ENCODE measurements around the gene WDR37. TPM values are rescaled to one million over a fixed set of nuclear protein-coding genes. Genes with fewer than 3 reads are reported as not detected.
"Not testable (repeated sequence)": the region's sequence is repeated elsewhere in the genome, so short reads cannot be mapped to it uniquely, and the experiment has no call there.

The WDR37 gene
- polyA plus RNA-seq, 1 experiment = 16.0 TPM

DNA sequence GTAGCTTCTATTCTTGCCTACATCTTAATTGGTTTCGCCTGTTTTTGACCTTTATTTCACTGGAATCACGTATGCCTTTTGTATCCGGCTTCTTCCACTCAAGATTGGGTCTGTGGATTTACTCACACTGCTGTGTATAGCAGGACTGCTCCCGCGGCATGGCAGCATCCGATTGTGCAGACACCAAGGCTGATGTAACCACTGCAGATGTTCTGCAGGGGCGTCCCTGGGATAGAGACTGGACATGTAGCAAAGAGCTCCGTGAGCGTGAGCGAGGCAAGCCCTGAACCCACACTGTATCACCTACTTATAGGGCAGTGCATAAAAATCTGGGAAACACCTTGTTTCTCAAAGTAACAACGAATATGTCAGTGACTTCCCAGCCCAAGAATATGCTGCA lies 19.1 kb upstream of the WDR37 start:
- CTCF ChIA-PET = interaction anchor here (0.5 kb wide), 1 partner anchor 29 kb away, joined by 4 read pairs; no protein-coding TSS in a partner anchor
- TF ChIP-seq, protein P1, sequence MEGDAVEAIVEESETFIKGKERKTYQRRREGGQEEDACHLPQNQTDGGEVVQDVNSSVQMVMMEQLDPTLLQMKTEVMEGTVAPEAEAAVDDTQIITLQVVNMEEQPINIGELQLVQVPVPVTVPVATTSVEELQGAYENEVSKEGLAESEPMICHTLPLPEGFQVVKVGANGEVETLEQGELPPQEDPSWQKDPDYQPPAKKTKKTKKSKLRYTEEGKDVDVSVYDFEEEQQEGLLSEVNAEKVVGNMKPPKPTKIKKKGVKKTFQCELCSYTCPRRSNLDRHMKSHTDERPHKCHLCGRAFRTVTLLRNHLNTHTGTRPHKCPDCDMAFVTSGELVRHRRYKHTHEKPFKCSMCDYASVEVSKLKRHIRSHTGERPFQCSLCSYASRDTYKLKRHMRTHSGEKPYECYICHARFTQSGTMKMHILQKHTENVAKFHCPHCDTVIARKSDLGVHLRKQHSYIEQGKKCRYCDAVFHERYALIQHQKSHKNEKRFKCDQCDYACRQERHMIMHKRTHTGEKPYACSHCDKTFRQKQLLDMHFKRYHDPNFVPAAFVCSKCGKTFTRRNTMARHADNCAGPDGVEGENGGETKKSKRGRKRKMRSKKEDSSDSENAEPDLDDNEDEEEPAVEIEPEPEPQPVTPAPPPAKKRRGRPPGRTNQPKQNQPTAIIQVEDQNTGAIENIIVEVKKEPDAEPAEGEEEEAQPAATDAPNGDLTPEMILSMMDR (IDR thresholded peaks at IDR 0.05; ENCODE audit: low read depth, low read length) = no peak
- H3K27me3 ChIP-seq (ENCODE audit: control insufficient read depth, insufficient read depth, low read length) = no peaks in the 10 kb centered on the region
- no peak overlapping the region for H3K4me3 ChIP-seq (ENCODE audit: low read depth, low read length)
- no peaks in the 10 kb centered on the region for H3K9me3 ChIP-seq (ENCODE audit: control insufficient read depth, insufficient read depth, low read length)
- DNase-seq (ENCODE audit: low read depth, low spot score) = no peak
- H3K27ac ChIP-seq (ENCODE audit: low read depth, low read length) = no peak overlapping the region
- POLR2A ChIA-PET = interaction anchor here (2.8 kb wide), 1 partner anchor 12 kb away, joined by 10 read pairs; the partner anchor contains the start of gene IDI1

DNA sequence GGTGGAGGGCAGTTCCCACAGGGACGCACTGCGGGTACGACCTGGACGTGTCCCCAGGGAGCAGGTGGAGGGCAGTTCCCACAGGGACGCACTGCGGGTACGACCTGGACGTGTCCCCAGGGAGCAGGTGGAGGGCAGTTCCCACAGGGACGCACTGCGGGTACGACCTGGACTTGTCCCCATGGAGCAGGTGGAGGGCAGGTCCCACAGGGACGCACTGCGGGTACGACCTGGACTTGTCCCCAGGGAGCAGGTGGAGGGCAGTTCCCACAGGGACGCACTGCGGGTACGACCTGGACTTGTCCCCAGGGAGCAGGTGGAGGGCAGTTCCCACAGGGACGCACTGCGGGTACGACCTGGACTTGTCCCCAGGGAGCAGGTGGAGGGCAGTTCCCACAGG lies 17.4 kb upstream of the WDR37 start:
- H3K4me3 ChIP-seq (ENCODE audit: low read depth, low read length); CTCF ChIA-PET; DNase-seq (ENCODE audit: low read depth, low spot score); H3K9me3 ChIP-seq (ENCODE audit: control insufficient read depth, insufficient read depth, low read length); H3K27me3 ChIP-seq (ENCODE audit: control insufficient read depth, insufficient read depth, low read length); POLR2A ChIA-PET; H3K27ac ChIP-seq (ENCODE audit: low read depth, low read length): not testable (repeated sequence)

DNA sequence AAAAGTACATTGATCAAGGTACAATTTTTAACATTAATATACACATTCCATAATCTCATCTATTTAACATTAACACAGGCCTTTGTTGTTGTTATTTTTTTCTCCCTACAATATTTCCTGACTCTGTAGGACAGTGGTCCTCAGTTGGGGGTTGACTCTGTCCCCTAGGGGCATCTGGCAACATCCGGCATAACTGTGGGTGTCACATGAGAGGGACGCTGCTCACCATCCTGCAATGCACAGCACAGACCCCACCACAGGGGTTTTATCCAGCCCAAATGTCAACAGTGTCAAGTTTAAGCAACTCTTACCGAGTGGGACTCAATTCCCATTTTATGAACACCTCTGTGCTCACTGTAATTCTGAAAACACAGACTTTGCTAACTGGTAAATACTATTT lies 16.1 kb upstream of the WDR37 start:
- ChIA-PET CTCF (no interaction called here), POLR2A (no interaction called here)
- TF ChIP-seq, protein P1 (IDR thresholded peaks at IDR 0.05; ENCODE audit: low read depth, low read length) = no peak
- Histone ChIP-seq H3K4me3 (ENCODE audit: low read depth, low read length) (no peak overlapping the region), H3K27me3 (ENCODE audit: control insufficient read depth, insufficient read depth, low read length) (no peaks in the 10 kb centered on the region), H3K27ac (ENCODE audit: low read depth, low read length) (no peak overlapping the region), H3K9me3 (ENCODE audit: control insufficient read depth, insufficient read depth, low read length) (no peaks in the 10 kb centered on the region)
- DNase-seq (ENCODE audit: low read depth, low spot score) = no peak

DNA sequence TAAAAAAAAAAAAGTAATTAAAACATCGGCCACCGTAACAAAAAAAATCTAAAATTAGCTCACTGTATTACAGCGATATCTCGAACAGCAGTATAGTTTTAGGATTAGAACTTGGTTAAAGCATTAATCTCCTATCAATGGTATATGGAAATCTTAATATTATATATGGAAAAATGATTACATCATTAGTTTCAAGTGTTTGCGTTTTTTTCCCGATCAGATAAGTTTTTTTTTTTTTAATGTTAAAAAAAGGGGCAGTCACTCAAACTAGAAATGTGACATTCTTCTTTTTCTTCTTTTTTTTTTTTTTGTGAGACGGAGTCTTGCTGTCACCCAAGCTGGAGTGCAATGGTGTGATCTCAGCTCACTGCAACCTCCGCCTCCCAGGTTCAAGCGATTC lies 14.7 kb upstream of the WDR37 start:
- DNase-seq (ENCODE audit: low read depth, low spot score) = no peak
- Histone ChIP-seq H3K27ac (ENCODE audit: low read depth, low read length) (no peak overlapping the region), H3K27me3 (ENCODE audit: control insufficient read depth, insufficient read depth, low read length) (no peaks in the 10 kb centered on the region), H3K9me3 (ENCODE audit: control insufficient read depth, insufficient read depth, low read length) (no peaks in the 10 kb centered on the region), H3K4me3 (ENCODE audit: low read depth, low read length) (no peak overlapping the region)
- TF ChIP-seq, protein P1 (IDR thresholded peaks at IDR 0.05; ENCODE audit: low read depth, low read length) = no peak
- ChIA-PET POLR2A (no interaction called here), CTCF (no interaction called here)

DNA sequence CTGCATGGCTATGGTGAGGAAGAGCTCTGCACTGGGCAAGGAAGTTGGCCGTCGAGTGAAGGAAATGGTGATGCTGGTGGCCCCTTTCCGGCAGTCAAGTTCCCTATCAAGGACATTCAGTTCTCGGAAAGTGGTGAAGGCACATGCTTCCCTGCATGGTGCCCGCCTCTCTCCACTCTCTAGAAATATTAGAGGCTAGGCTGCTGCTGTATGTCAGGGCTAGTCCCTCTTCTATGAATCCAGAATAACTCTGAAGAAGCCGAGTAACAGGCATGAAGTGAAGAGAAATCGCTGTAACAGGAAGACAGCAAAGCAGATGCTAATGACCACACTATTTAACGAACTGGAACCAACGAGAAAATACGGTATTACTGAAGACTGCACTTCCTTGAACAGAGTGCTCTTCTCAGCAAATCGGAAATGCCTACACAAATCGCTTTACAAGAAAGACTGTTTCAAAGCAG lies 12.6 kb upstream of the WDR37 start:
- Histone ChIP-seq H3K27me3 (ENCODE audit: control insufficient read depth, insufficient read depth, low read length) (no peaks in the 10 kb centered on the region), H3K4me3 (ENCODE audit: low read depth, low read length) (no peak overlapping the region), H3K9me3 (ENCODE audit: control insufficient read depth, insufficient read depth, low read length) (no peaks in the 10 kb centered on the region), H3K27ac (ENCODE audit: low read depth, low read length) (no peak overlapping the region)
- DNase-seq (ENCODE audit: low read depth, low spot score) = no peak
- TF ChIP-seq, protein P1 (IDR thresholded peaks at IDR 0.05; ENCODE audit: low read depth, low read length) = no peak
- CTCF ChIA-PET = no interaction called here
- POLR2A ChIA-PET = no interaction called here

DNA sequence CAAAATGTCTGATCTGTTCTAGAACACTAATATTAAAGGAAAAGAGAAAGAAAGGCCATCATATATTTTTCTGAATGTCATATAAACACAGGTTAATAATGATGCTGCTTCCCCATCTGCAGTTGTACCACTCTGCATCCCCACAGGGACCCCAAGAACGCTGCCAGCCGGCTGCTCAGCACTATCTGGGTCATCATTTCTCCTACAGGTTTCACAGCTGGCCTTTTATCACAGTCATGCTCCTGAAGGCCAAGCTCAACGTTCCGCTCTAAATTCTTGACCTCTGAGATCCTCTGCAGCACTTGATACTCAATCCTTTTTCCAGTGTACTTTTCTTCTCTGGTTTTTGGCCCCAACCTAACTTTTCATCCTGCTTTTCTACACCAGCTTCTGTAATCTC lies 12.0 kb upstream of the WDR37 start:
- CTCF ChIA-PET = no interaction called here
- H3K4me3 ChIP-seq (ENCODE audit: low read depth, low read length) = no peak overlapping the region
- DNase-seq (ENCODE audit: low read depth, low spot score) = no peak
- no peak overlapping the region for H3K27ac ChIP-seq (ENCODE audit: low read depth, low read length)
- TF ChIP-seq, protein P1 (IDR thresholded peaks at IDR 0.05; ENCODE audit: low read depth, low read length) = no peak
- no peaks in the 10 kb centered on the region for H3K9me3 ChIP-seq (ENCODE audit: control insufficient read depth, insufficient read depth, low read length)
- H3K27me3 ChIP-seq (ENCODE audit: control insufficient read depth, insufficient read depth, low read length) = no peaks in the 10 kb centered on the region
- POLR2A ChIA-PET = no interaction called here
